Fibroblast of skin of right quadriceps (primary cell): ENCODE data around the gene SLC22A23.

Experiments
- DNase-seq: peaks from one replicate; pipeline ENCODE4 v3.0.0-alpha.2; 2013

SLC22A23 gene

GRCh38 chr6:3444276-3445088 lies 12.4 kb downstream of the SLC22A23 start:
- no peak for DNase-seq

GRCh38 chr6:3443221-3443515 lies 13.7 kb downstream of the SLC22A23 start:
- no peak for DNase-seq

- peak; percentile 69 for DNase-seq
These were observed 14.2 kb downstream of the SLC22A23 start for GRCh38 chr6:3442431-3443220.

- no peak for DNase-seq
These were observed 15.9 kb downstream of the SLC22A23 start for GRCh38 chr6:3440911-3441310.

- no peak for DNase-seq
These were observed 16.9 kb downstream of the SLC22A23 start for GRCh38 chr6:3439961-3440360.

- peak; percentile 91 for DNase-seq
These were observed 18.4 kb downstream of the SLC22A23 start for GRCh38 chr6:3438190-3439167.

GRCh38 chr6:3433005-3433404 lies 23.8 kb downstream of the SLC22A23 start:
- DNase-seq: no peak

GRCh38 chr6:3432416-3432815 lies 24.4 kb downstream of the SLC22A23 start:
- no peak for DNase-seq

GRCh38 chr6:3431994-3432393 lies 24.9 kb downstream of the SLC22A23 start:
- no peak for DNase-seq

GRCh38 chr6:3429211-3429610 lies 27.6 kb downstream of the SLC22A23 start:
- no peak for DNase-seq

- no peak for DNase-seq
These were observed 28.1 kb downstream of the SLC22A23 start for GRCh38 chr6:3428700-3429099.

GRCh38 chr6:3428247-3428646 lies 28.6 kb downstream of the SLC22A23 start:
- no peak for DNase-seq

GRCh38 chr6:3427687-3428085 lies 29.2 kb downstream of the SLC22A23 start:
- DNase-seq: no peak

- no peak for DNase-seq
These were observed 29.7 kb downstream of the SLC22A23 start for GRCh38 chr6:3426927-3427686.

GRCh38 chr6:3426091-3426926 lies 30.5 kb downstream of the SLC22A23 start:
- DNase-seq: no peak

- DNase-seq: no peak
These were observed 31.3 kb downstream of the SLC22A23 start for GRCh38 chr6:3425574-3425973.

GRCh38 chr6:3424185-3424927 lies 32.5 kb downstream of the SLC22A23 start:
- no peak for DNase-seq

- no peak for DNase-seq
These were observed 33.2 kb downstream of the SLC22A23 start for GRCh38 chr6:3423439-3424184.

GRCh38 chr6:3422435-3423070 lies 34.3 kb downstream of the SLC22A23 start:
- no peak for DNase-seq
